GM19324 (cell line): ENCODE data around the gene YDJC.
"Not testable (repeated sequence)": the region's sequence is repeated elsewhere in the genome, so short reads cannot be mapped to it uniquely, and the experiment has no call there.

Source experiments
- ATAC-seq: cut with Tn5 transposase; IDR thresholded peaks from one replicate; pipeline ENCODE4 v1.9.1; 2021; ENCODE audit warnings: mild to moderate bottlenecking, moderate library complexity; ENCODE audit not compliant: unreplicated experiment, low FRiP score

YDJC gene

DNA sequence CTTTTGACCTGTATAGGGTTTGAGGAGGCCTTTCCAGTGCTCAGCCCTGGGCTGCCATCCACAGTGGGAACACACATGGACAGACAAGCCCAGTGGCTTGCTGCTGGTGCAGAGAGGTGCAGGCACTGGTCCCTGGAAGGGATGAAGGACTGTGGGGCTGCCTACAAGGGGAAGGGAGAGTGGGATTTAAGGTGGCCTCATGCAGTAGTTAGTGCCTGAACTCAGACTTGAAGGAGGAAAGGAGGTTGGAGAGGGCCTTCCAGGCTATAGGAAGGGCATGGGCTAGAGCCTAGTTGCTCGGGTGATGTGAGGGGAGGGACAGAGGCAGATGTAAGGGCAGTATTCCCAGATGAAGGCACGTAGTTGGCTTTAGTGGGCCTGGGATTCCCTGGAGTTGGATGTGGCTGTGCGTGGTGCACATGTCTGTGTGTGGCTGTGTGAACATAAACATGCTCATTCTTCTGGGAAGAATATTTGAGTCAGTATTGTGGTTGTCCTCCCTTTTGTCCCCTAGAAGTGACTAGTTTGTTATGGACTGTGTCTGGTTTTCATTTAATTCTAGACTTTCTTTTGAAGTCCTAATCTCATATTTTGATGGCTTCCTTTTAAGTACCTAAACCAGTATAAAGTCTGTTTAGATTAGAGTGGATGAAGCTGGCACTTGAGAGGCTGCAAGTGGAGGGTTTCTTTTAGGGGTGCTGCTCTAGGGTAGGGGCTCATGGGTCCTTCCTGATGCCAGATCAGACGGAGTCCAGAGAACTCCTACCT lies 18.4 kb downstream of the YDJC start:
- ATAC-seq = no peak

DNA sequence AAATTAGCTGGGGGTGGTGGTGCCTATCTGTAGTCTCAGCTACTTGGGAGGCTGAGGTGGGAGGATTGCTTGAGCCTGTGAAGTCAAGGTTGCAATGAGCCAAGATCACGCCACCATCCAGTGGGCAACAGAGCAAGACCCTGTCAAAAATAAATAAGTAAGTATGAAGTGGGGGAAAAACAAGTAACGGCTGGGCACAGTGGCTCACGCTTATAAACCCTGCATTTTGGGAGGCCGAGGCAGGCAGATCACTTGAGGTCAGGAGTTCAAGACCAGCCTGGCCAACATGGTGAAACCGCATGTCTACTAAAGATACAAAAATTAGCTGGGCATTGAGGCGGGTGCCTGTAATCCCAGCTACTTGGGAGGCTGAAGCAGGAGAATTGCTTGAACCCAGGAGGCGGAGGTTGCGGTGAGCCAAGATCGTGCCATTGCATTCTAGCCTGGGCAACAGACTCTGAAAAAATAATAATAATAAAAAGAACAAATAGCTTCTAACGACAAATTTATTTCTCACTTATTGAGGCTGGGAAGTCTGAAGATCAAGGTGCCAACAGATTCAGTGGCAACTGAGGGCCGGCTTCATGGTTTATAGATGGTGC lies 20.2 kb downstream of the YDJC start:
- ATAC-seq = not testable (repeated sequence)

DNA sequence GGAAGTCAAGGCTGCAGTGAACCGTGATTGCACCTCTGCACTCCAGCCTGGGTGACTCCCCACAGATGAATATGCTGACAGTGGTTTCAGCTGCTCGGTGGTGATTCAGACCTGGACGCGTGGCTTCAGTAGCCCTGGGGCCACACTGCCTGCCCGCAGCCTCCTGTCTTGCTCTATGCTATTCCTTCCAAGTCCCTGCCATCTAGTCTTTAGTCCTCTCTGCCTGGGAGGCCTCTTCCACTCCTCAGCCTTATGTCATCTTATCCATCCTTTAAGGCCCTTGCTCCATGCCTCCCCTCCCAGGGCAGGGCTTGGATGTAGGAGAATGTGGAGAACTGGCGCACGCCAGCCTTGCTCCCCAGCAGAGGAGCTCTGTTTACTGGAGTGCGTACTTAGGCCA lies 23.0 kb downstream of the YDJC start:
- ATAC-seq = no peak

DNA sequence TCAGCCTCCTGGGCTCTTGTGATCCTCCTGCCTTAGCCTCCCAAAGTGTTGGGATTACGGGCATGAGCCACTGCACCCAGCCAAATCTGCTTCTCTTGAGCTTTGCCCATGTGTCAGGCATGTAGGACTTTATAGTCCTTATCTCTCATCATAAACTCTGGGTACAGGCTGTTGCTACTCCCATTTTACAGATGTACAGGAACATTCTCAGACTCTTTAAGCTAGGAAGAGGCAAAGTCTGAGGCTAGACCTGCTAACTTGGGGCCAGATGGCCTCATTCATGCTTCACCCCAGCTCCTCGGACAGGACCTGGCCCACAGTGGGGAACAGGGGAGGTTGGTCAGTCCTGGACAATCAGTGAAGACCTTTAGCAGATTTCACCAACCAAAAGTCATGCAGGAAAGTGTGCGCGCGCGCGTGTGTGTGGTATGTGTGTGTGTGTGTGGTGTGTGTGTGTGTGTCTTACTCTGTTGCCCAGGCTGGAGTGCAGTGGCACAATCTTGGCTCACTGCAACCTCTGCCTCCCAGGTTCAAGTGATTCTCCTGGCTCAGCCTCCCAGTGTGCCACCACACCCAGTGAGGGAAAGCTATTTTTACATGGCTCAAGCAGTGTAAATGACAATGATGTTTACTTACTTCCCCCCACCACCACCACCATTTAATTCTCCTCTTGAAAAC lies 23.8 kb downstream of the YDJC start:
- no peak for ATAC-seq

DNA sequence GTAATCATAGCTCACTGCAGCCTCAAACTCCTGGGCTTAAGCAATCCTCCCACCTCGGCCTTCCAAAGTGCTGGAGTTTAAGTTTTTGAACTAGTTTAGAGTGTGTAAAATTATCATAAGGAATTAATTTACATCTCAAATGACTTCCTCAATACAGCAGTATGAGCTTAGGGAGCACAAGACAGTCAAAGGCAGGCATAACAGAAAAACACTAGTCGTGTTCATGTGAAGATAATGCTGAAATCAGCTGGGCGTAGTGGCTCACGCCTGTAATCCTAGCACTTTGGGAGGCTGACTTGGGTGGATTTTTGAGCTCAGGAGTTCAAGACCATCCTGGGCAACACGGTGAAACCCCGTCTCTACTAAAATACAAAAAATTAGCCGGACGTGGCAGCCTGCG lies 25.8 kb downstream of the YDJC start:
- no peak for ATAC-seq

DNA sequence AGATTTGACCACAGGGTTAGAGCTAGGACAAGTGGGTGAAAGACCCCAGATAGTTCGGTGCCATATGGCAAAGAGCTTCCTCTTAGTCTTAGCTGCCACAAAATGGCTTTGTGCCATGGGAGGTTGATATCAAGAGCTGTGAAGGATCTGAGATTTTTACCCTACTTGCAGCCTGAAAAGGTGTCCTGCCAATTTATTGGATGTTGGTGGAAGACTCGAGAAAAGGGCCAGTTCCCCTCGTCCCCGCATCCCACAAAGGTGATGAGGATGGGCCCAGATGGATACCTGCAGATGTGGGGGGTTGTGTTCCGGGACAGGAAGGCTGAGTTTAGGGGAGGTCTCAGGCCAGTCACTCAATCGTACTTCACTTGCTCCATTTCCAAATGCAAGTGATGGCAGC lies 27.2 kb downstream of the YDJC start:
- no peak for ATAC-seq

DNA sequence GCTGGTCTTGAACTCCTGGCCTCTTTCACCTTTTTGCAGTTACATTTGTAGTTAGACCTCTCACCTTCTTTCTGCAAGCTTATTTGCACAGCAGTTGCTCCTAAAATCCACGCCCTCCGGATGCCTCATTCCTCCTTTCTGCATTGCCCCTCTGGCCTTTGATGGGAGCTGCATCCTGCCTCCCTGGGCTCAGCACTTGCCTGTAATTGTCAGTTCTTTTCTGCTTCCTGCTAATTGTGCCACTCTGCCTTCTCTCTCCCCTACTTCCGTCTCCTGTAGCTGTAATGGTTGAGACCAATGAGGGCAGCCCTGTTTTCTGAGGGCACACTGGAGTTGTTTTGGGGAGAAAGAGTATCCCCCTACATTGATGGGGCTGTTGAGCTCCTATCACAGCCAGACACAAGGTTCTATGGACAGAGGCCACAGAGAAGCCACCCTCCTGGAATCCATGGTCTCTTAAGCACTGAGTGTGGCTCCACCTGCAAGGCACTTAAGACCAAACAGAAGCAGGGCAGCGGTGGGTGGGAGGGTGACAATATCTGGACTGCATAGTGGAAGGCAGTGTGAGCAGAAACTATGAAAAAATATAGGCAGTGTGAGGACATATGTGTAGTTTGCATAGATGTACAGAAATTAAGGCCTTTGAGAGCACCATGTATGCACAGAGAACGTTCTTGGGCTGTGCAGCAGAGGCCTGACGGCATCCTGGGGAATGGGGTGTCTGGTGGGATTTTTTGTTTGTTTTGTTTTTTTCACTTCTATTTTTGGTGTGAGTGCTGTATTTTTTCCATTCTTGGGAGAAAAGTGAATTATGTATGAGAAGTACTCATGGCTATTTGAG lies 30.5 kb downstream of the YDJC start:
- ATAC-seq = no peak

DNA sequence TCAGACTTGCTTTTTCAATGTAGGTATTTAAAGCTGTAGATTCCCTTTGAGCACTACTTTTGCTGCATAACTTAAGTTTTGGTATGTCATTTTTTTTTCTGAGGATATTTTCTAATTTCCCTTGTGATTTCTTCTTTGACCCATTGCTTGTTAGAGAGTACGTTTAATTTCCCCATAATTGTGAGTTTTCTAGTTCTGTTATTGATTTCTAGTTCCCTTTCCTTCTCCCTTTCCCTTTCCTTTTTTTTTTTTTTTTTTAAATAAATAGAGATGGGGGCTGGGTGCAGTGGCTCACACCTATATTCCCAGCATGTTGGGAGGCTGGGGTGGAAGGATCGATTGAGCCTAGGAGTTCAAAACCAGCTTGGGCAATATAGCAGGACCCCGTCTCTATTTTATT lies 31.5 kb downstream of the YDJC start:
- no peak for ATAC-seq

DNA sequence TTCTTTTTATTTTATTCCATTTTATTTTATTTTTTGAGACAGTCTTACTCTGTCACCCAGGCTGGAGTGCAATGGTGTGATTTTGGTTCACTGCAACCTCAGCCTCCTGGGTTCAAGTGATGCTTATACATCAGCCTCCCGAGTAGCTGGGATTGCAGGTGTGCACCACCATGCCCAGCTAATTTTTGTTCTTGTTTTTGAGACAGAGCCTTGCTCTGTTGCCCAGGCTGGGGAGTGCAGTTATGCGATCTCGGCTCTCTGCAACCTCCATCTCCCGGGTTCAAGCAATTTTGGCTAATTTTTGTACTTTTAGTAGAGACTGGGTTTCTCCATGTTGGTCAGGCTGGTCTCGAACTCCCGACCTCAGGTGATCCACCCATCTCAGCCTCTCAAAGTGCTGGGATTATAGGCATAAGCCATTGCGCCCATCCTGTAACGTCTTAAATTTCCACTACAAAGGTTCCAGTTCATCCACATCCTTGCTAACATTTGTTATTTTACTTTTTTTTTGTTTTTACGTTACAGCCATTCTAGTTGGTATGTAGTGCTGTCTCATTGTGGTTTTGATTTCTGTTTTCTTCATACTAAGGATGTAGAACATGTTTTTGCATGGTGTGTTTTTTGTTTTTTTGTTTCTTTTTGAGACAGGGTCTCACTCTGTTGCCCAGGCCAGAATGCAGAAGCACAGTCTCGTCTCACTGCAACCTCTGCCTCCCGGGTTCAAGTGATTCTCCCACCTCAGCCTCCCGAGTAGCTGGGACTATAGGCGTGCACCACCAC lies 33.3 kb downstream of the YDJC start:
- ATAC-seq = not testable (repeated sequence)

DNA sequence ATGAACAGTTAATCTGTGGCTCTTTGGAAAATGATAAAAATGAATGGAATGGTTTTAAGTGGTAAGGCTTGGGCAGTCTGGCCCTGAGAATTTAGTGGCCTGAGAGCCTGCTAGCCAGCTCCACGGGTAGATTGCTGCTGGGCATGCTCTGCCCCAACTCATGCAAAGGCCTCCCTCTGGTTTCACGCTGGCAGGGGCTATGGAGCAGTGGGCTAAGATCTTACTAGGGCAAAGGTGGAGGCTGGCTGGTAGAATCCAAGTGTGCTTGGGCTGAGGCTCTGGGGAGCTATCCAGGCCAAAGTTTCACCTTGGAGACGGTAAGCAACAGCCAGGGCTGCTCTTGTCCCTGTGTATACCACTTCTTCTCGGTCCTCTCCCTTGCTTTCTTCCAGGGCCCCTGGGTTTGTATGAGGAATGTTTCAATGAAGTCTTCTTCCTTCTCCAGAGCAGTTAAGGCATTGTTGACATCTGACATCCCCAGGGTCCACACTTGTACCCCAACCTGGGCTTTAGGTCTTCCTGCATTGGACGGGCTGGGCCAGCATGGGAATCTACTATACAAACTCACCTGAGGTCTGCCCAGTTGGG lies 34.9 kb downstream of the YDJC start:
- no peak for ATAC-seq

DNA sequence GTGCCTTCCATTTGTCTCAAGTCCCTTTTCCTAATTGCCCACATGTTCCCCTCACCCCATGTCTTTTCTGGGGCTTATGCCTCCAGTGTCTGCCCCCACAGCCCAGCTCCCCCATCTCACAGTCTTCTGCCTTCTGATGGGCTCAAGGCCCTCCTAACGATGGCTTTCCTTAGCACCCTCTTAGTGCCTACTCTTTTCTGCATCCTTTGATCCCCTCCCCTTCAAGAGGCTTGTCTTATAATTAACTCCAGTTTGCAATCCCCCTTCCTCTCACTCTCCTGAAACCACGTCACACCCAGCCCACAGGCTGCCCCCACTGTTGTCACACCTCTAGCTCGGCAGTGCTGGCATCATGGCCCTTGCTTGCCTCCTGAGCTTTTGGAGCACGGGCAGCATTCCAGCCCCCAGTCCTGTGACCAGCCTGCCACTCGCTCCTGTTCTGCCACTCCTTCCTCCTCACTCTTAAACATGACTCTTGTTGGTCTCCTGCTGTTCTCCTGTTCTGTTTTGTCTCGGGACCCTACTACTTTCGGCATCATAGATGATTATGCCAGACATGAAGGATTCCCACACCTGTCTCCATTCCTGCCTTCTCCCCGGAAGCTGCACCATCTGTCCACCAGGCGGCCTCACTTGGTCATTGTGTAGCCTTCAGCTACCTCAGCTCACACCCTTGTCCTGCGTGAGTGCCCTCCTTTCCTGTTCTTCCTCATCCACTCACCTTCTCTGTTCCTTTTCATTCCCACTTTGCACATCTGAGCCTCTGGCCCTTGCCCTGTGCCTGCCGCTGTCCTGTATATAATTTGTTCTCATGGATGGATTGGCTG lies 36.2 kb downstream of the YDJC start:
- ATAC-seq = no peak

DNA sequence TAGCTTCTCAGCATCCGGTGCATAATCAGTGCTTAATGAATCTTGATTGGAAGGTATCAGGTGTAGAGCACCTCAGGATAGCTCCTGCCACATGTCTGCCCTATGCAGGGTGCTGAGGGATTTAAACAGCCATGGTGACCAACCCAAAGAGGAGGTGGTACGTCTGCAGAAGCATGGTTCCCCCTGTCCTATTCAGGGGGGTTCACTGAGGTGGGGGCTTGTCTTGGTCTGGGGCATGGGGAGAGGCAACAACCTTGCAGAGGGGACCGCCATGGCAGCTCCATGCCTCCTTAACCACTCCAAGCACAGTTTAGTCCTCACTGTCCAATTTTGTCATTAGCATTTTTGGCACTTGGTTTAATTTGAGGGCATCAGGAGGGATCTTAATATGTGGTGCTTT lies 37.4 kb downstream of the YDJC start:
- no peak for ATAC-seq

DNA sequence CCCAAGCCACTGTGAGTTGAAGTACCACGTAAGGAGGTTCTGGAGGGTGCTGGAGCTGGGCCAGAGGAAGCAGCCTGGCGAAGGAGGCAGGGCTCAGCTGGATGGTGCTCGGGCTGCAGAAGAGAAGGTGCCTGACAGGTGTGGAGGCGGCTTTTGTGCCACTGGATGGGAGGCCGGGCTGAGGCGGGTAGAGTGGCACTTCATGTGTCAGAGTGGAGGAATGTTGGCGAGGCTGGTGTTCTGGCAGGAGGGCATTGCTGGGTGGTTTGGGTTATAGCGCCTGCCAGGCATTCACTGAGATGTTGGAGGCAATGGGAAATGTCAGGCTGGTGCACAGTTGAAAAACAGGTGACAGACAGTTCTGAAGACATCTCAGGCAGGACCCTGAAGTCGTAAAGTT lies 38.1 kb downstream of the YDJC start:
- ATAC-seq = no peak

DNA sequence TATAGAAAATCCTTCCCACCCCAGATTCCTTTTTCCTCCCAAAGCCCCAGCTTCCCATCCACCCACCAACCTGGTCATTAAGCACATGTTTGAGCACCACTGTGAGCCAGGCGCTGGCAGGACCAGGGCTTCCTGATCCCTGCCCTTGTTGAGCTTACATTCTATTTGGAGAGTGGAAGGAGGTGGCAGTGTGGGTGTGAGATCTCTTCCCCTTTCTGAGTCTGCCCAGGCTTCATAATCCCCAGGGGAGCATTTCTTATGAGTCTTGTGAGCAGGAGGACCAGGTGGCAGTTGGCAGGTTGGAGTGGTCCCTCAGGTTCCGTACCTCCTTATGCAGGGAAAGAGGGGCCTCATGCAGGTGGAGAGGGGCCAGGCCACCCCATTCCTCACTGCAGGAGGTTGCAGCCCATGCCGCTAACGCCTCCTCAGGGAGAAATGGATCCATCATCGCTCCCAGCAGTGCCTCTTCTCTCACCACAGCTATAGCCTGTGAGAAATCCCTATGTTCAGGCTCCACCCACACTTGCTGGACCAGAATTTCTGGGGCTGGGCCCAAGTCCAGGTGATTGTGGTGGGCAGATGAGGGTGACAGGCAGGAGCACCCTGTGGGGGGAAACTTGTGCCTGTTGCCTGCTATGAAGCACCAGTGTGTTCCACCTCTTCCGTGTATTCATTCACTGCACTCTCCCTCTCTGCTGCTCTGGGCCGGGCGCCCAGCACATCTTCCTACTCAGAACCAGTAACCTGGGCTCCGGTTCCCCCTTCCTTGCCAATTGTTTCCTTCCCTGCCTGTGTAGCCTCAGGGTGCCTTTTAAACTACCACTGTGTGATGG lies 38.8 kb downstream of the YDJC start:
- no peak for ATAC-seq

DNA sequence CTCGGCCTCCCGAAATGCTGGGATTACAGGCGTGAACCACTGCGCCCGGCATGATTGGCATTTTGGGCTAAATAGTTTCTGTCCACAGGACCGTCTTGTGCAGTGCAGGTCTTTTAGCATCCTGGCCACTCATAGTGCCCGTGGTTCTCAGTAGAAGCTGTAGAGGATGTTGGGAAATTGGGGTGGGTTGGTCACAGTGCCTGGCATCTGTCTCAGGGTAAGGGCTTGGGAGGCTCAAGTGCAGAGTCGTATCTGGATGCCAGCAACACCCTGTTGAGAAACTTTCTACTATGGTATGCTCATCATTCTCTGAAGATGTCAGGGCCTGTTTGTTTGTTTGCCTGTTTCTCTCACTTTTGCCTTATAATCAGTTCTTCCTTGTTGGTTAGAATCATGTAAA lies 40.4 kb downstream of the YDJC start:
- no peak for ATAC-seq

DNA sequence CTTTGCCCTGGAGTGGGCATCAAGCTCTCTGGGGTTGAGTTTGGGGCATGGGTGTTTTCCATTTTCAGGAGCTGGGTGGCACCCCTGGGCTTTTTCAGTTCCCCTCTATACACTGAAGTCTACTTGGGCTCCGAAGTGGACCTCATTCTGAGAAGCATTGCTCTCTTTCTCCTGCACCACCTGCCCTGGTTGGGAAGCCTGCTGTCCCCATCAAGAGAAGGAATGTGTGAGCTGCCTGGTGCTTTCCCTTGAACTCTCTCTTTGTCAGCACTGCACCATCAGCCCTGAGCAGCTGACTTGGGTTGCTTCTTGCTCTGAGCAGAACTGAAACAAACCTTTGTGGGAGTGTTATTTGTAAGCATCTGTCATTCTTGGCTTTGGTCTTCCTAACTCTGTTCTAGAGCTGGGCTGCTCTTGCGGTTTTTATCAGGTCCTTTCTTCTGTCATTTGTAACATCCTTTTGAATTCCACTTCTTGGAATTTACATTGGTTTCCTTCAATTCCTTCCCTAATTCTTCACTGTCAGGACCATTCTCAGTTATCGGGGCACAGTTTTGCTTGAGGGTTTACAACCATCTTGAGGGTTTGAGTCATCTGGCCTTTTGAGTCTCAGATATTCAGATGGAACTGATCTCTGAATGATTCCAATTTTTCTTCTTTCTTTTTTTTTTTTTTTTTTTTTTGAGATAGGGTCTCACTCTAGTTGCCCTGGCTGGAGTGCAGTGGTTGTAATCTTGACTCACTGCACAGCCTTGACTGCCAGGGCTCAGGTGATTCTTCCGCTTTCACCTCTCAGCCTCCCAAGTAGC lies 41.8 kb downstream of the YDJC start:
- peak; percentile 66 for ATAC-seq

DNA sequence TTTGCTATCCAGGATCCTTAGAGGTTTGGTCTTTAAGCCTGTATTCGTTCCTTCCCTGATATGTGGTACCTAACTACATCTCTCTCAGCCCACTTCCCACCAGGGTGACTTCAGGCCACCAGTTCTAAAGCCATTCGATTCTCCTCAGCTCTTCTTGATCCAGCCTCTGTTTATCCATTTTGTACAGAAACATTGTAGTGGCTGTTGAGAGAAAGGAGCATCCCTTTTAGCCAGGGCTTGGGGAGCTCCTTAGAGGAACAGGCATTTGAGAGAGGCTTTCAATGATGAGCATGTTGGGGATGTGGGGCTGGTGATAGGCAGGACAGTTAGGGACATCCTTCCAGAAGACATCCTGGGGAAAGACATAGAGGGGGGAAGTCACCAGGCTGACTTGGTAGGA lies 44.4 kb downstream of the YDJC start:
- no peak for ATAC-seq
